ENCODE results near the gene UBTF.

- TF ChIP-seq, protein P1, sequence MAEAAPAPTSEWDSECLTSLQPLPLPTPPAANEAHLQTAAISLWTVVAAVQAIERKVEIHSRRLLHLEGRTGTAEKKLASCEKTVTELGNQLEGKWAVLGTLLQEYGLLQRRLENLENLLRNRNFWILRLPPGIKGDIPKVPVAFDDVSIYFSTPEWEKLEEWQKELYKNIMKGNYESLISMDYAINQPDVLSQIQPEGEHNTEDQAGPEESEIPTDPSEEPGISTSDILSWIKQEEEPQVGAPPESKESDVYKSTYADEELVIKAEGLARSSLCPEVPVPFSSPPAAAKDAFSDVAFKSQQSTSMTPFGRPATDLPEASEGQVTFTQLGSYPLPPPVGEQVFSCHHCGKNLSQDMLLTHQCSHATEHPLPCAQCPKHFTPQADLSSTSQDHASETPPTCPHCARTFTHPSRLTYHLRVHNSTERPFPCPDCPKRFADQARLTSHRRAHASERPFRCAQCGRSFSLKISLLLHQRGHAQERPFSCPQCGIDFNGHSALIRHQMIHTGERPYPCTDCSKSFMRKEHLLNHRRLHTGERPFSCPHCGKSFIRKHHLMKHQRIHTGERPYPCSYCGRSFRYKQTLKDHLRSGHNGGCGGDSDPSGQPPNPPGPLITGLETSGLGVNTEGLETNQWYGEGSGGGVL (tag by site-specific recombination; IDR thresholded peaks at IDR 0.05) = no peak
- no peak; the same call in 1 of the 2 replicates for TF ChIP-seq GLIS2 (tag by site-specific recombination; IDR thresholded peaks at IDR 0.05)
- TF ChIP-seq SETDB1 (IDR thresholded peaks at IDR 0.05; ENCODE audit: insufficient read length, low read length) = no peak
- peak; percentile 16; the same call in 1 of the 2 replicates for TF ChIP-seq CTCF (tag by site-specific recombination; IDR thresholded peaks at IDR 0.05)
- TF ChIP-seq ZNF324 (tag by site-specific recombination; IDR thresholded peaks at IDR 0.05) = no peak
Observed at GRCh38 chr17:44205962-44206824, 13.3 kb downstream of the UBTF start.

All from HEK293 (cell line).